Measurements from ENCODE around the gene CPNE8.

CPNE8 gene

GRCh38 chr12:38633511-38633910 is 271.9 kb downstream of the CPNE8 start:
- no peak for DNase-seq (ENCODE audit: low spot score)

GRCh38 chr12:38629064-38629463 is 276.3 kb downstream of the CPNE8 start:
- no peak for DNase-seq (ENCODE audit: low spot score)

DNA sequence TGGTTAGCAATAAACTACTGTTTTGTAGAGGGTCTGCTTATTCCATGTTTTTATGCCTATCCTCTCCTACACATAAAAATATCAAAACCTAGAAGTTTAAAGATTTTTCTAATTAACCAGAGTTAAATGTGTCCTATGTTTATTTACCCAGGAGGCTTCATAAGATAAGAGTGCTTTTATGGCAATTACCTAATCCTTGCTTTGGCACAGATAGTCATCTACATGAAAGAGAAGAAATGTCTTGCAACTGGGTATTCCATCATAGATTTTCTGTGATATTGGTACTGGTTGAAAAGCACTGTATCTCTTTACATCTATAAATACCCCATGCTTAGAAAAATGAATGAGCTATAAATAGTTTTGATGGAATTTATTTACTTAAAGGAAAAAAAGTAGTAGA is 277.1 kb downstream of the CPNE8 start:
- DNase-seq (ENCODE audit: low spot score), result no peak

GRCh38 chr12:38625306-38625705 is 280.1 kb downstream of the CPNE8 start:
- no peak for DNase-seq (ENCODE audit: low spot score)

- DNase-seq (ENCODE audit: low spot score), result no peak
Observed at GRCh38 chr12:38614171-38614570, 291.2 kb downstream of the CPNE8 start.

GRCh38 chr12:38610808-38611350 is 294.5 kb downstream of the CPNE8 start:
- DNase-seq (ENCODE audit: low spot score), result no peak

- DNase-seq (ENCODE audit: low spot score), result no peak
Observed at GRCh38 chr12:38607295-38607694, 298.1 kb downstream of the CPNE8 start.

Data from hematopoietic multipotent progenitor cell treated with erythropoietin and hydrocortisone succinate and interleukin-3 and kit ligand, for 17 days (in vitro differentiated cells).